Muscle of back (tissue), 11 donors: ENCODE results near the gene C4orf17. TPM values are rescaled to one million over a fixed set of nuclear protein-coding genes. Genes with fewer than 3 reads are reported as not detected.

Experiments
- DNase-seq, 3 donors: peaks; one replicate each; pipeline versions ENCODE4 v3.0.0 to v3.0.0-alpha.2; 2013
- polyA plus RNA-seq, 10 donors: library from polyadenylated mRNA; unstranded; fragments of 120-200 nt; gene quantifications; one replicate each; pipeline ENCODE4 v1.2.1, GENCODE V29; 2013; ENCODE audit not compliant: insufficient read length in 10 of 10

The C4orf17 gene
- polyA plus RNA-seq, 10 donors = 0.07 to 0.21 (median 0.15) TPM; not detected in 4

DNA sequence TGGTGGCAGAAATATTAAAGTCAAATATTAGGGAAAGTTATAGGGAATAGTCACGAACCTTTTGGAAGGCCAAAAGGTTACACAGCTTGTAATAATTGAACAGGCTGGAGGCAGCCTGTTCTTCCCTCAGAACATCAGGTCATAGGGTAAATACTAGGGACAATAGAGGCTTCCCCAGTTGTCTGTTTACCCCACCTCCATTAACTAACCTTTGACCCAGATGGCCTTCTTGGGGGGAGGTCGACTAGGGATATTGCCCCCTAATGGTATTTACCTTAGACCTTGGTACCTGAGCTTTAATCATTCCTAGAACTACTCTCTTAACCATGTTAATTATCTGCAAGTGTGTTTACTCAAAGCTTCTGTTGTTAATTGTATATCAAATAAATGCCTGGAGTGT lies 26.0 kb downstream of the C4orf17 start:
- DNase-seq = no peak

DNA sequence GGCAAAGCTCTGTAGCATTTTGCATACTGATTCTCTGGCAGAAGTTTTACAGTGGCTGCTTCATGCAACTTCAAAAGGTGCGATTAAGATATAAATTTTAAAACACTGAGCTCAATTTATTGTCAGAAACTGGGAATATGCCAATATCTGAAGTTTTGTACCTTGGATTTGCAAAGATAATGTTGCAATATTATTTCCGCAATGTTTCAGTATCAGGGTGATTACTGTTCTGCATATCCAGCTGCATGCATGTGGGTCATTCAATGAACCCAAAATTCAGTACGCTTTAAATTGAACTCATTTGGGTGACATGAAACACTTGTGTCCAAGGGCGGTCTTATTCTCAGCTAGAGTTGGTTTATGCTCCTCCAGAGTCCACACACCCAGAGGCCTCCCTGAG lies 26.9 kb downstream of the C4orf17 start:
- DNase-seq = no peak

DNA sequence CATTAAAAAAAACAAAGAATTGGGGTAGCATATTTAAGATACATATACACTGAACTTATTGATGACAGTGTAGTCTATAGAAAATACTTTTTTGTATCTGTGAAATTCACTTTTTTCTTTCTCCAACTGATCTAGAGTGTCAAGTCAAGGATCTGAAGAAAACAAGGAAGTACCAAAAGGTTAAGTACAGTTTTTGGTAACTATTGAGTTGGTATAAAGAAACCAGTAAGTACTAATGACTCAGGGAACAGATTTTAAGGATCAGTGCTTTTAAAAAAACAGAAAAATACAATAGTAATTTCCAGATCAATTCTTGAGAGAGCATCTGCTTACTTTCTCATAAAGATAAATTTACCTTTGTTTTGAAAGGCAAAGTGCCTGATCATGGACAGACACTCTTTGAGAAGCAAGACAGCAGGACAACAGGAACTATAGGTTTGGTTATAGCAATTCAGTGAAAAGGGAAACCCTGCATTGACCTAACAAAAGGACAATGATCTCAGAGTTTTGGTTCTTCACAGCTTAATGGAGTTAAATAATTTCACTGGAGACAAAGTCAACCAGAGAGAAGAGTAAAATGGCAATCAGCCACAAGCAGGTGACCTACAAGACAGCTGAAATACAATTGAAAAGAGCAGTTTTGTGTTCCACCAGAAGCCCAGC lies 29.6 kb downstream of the C4orf17 start:
- DNase-seq = no peak

- no peak for DNase-seq
Observed at GRCh38 chr4:99552872-99553271, 42.1 kb downstream of the C4orf17 start.

- peak; percentile 98 to 100 (median 99) for DNase-seq
Observed at GRCh38 chr4:99563310-99564186, 52.7 kb downstream of the C4orf17 start, which contains the start of gene TRMT10A. Gene TRMT10A (minus strand): TSS chr4:99564039. CDS start chr4:99559338, 4,701 bp downstream.

DNA sequence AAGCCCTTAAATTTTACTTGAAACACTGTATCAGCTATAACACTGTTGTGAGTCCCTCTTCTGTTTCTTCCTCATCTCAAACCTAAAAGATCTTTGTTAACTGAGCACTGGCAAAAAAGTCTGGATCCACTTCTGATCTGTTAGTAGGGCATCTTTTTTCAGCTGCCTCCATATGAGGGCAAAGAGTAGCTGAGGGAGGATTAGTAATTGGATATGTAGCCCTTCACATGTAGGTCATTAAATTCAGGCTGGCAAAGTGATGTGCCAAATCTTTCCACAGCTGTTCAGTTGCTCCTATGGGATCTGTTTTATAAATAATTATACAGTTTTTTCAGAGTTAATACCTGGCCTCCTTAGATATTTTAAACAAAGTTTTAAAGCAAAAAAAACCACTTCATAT lies 54.1 kb downstream of the C4orf17 start:
- DNase-seq = peak; percentile 51 to 71 (median 62)

DNA sequence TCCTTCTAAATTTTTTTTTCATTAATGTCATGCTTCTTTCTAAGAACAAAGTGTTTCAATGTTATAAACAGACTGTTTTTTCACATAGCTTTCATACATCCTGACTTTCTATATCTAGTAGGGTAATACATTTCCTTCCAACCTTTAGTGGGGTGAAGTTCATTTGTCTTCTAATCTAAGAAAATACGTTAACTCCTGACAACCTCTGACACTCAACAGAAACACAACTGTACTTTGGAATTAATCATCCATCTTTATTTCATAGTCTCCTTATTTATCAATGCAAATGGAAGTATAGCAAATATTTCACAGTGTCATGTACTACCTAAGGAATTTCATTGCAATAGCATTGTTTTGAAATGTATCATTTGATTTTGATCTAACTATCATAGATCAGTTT lies 61.1 kb downstream of the C4orf17 start:
- DNase-seq = no peak

GRCh38 chr4:99572527-99573240 lies 61.9 kb downstream of the C4orf17 start:
- DNase-seq = no peak

DNA sequence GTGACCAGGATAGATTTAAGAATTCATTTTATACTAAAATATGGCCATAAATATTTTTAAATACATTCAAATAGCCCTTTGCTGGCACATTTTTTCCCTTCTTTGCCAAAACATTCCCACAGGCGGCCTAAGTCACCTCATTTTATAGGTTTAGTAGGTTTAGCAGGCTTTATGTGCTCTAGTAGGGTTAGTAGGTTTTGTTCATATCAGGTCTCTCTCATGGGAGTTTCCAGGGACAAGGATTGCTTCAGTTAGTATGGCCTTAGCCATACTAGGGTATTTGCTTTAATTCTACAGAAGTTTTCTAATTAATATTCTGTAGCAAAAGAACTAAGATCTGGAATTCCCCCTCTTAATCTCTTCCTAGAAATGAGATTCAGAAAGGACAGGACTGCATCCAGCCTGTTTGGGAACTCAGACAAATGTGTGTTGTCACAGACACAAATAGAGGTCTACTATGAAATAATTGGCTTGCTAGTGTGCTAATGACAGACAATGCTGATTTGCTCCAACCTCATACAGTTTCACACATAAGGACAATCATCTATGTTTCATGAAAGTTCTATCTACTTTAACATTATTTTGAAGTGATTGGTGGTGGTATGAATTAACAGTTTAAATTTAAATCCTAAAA lies 63.0 kb downstream of the C4orf17 start:
- no peak for DNase-seq

GRCh38 chr4:99574530-99575324 lies 63.9 kb downstream of the C4orf17 start, which contains the start of gene MTTP:
Gene MTTP (plus strand): TSS chr4:99574824. CDS start chr4:99574910, 86 bp downstream.
- DNase-seq = no peak

DNA sequence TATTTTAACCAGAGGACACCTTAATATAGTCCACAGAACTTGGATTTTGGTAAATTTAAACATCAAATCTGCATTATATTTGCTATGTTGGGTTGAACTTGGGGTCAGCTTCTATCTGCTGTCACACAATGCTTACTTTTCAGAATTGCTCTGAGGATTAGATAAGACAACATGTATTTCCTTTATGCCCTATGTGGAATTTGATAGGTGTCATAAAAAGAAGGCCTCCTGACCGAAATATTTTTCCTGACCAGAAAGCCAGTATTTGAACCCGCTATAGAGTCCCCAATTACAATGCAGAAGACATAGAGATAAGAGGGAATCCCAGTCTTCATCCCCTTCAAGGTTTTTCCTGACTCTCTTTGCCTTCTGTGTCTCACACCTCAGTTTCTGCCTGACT lies 67.9 kb downstream of the C4orf17 start:
- no peak for DNase-seq

DNA sequence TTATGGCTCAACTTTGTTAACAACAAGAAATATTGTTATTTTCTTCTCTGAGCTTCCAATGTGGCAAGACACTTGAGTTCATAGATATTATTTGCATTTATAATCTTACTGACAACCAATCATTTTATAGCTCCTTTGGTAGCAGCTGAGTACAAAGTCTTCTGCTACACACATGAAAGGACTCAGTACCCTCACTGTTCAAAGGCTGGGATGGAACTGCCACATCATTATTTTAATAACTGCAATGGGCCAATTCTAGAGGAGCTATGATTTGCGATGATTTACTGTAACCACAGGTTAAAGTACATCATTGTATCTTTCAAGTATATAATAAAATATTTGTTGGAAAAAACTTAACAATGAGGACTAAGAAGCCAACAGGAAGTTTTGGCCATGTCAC lies 74.7 kb downstream of the C4orf17 start:
- DNase-seq = no peak

- no peak for DNase-seq
Observed at GRCh38 chr4:99586322-99586721, 75.5 kb downstream of the C4orf17 start.

- DNase-seq = no peak
Observed at GRCh38 chr4:99586797-99587196, 76.0 kb downstream of the C4orf17 start.

GRCh38 chr4:99587309-99587708 lies 76.5 kb downstream of the C4orf17 start:
- DNase-seq = no peak

DNA sequence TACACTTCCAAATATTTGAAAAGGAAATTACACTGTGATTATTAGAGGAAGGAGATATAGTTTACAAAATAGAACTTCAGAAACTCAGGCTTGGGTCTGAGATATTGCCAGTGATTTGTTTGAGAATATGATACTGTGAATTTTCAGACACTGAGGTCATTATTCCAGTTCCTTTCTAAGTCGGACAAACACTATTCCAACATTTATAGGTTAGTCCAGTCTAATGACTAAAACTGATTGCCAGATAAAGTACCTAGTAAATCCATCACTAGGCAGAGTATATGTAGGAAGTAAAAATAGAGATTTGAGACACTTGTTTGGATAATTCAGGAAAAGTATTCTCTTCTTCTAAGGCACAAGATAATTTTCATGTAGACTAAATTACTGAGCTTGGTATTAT lies 77.0 kb downstream of the C4orf17 start:
- no peak for DNase-seq

GRCh38 chr4:99591757-99592156 lies 80.9 kb downstream of the C4orf17 start:
- no peak for DNase-seq
